T47D (cell line): ENCODE measurements around the gene N4BP2L1.
A peak's percentile ranks its signal among the peaks of the same experiment; 100 is the strongest.

Experiments
- DNase-seq, 2 experiments: peaks; one replicate each; pipeline versions ENCODE4 v3.0.0 to v3.0.0-alpha.2; 2011 to 2012; ENCODE audit warnings: low read depth in 1 of 2, low spot score in 1 of 2
- JUND ChIP-seq: IDR thresholded peaks from 2 replicates; pipeline ENCODE4 v1.6.1; 2012; ENCODE audit warnings: low read depth
- in situ Hi-C: cut with HindIII; loops from 2 replicates; pipeline ENCODE4 v1.10.0; 2016; ENCODE audit warnings: low sequenced_read_pairs, low pct_unique_long_range_greater_than_20kb

Gene N4BP2L1

DNA sequence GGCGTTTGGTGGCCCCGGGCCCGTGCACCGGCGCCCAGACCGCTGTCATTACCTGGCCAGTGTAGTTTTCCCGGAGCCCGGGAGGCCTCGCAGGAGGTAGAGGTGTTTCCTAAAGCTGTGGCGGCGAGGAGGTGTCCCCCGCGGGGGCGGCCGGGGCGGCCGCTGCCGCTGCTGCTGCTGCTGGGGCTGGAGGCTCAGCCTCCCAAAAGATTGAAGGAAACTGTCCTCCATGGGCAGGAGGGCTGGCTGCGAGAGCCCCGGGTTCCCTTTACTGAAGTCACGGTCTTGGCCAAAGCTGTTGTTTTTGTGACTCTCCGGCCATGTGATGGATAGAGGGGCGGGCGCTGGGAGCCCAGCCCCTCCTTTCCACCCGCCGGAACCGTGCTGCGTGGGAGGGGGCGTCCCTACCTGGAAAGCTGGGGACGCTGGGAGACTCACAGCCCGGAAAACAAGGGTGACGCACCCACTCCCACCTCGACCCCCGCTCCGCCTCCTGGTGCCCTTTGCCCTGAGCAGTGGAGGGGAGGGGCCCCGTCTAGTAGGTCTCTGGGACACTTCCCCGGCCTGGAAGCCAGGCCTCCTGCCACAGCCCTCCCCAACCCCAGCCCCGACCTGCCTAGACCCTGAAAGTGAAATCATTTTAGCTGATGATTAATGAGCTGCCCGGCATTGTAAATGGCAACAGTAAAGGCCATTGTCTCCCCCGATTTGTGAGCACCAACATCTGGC is at the start of gene N4BP2L1:
N4BP2L1 (minus strand) TSS at position 279 of the 729 bp plus-strand sequence; CDS start at position 231, 48 bp downstream.
- no peak for TF ChIP-seq JUND
- in situ Hi-C loops: no loop called here
- DNase-seq: peak in 1 of 2 experiments; percentile 27

DNA sequence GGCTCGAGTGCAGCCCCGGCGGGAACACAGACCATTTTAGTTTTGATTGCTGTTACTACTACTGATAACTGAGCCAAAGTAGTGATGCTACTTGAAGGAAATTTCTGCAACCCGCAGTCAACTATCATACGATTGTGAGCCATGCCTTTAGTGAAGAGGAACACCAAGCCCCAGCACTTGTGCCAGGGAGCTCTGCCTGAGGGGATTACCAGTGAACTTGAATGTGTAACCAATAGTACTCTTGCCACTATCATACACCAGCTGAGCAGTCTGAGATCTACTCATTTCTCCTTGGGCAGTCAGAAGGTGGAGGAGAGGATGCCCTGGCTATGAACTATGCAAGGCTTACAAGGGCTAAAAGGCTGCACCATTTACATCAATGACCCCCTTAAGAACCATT is 49.0 kb upstream of the N4BP2L1 start:
- no peak for TF ChIP-seq JUND
- in situ Hi-C loops: no loop called here

DNA sequence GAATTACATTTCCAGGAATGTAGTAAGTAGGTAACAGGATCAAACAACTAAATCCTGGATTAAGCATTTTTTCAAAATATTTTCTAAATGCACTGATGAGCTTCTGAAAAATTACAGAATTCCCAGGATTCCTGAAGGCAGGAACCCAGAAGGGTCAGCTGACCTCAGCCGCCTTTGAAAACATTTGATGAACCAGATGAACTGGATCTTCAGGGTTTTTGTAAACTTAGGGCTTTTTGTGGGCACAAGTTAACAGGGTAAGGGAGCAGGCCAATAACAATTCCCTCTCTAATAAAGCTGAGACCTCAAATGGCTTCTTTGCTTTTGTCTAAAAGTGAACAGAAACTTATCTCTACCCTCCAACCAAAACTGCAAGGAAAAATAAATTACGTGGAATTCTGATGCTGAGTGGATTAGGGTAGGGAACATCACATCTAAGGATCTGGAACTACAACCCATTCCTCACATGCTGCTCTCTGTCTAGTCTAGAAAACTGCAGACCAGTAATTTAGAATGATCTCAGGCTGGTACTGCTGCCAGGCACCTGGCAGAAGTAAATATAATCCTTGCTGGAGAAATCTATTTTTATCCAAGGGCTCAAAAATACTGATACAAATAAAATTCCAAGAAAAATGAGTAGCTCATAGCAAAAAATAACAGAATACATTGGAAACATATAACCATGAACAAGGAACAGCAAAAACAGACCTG is 48.2 kb upstream of the N4BP2L1 start:
- in situ Hi-C loops: no loop called here

More for the DNA sequence above, 49.0 kb upstream of the N4BP2L1 start:
- DNase-seq: no peak

DNA sequence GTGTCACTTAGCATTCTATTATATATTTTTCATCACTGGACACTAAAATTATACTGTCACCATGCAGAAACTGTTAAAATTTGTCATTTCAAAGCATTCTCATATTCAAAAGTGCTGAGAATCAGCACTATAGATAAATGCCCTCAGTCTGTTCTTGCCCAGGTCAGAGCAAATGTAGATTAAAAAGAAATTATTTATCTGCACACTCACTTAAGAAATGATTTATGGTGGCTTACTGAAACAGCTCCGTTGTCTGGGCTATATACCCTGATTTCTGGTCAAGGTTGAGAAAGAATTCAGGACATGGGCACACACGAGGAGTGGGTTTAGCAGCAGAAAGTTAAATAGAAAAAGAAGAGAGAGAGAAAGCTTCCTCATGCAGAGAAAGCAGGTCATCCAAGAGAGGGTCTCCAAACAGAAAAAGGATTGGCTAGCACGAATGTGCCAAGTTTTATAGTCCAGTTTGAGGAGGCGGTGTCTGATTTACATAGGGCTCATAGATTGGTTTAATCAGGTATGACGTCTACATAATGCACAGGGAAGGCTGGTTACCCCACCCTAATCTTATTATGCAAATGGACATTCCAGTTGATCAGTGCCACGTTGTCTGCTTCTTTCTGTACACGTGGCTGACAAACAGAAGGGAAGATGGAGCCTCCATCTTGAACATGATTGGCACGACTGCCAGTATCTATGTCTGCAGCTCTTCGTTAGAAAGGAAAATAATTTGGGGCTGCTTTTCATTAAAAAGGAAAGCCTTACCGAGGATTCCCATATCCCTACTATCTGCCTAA is 47.3 kb upstream of the N4BP2L1 start:
- TF ChIP-seq JUND: no peak
- in situ Hi-C loops: no loop called here

More for the DNA sequence above, 48.2 kb upstream of the N4BP2L1 start:
- TF ChIP-seq JUND: no peak
- DNase-seq: peak in 1 of 2 experiments; percentile 41

DNA sequence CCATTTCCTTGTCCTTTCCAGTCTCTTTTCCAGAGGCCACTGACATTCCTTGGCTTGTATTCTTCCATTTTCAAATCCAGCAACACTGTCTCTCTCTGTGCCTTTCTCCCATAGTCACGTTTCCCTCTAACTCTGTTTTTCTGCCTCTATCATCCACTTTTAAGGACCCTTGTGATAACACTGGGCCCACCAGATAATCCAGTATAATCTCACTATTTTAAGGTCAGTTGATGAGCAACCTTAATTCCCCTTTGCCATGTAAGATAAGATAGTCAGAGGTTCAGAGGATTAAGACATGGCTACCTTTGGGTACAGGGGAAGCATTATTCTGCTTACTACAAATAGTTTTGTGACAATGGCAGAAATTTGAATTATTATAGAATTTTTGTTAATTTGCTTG is 45.7 kb upstream of the N4BP2L1 start:
- DNase-seq: no peak
- in situ Hi-C loops: no loop called here
- no peak for TF ChIP-seq JUND

More for the DNA sequence above, 47.3 kb upstream of the N4BP2L1 start:
- peak in 1 of 2 experiments; percentile 35 for DNase-seq

DNA sequence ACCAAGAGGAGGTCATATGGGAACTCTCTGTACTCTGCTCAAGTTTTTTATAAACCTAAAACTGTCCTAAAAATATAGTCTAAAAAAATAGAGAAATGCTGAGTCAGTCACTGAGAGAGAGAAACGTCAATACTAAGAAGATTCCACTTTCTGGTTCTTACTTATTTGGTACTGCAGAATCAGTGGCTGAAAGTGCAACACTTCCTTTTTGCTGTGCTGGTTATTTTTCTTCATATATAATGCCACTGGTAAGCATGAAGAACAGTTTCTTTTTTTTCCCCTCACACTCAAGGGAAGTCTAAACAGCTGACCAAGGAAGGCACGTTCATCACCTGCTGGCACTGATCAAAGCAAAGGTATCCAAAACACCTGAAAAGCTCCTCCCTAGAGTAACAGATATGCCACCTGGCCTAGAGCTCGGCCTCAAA is 44.3 kb upstream of the N4BP2L1 start:
- in situ Hi-C loops: no loop called here
- DNase-seq: no peak
- TF ChIP-seq JUND: no peak

DNA sequence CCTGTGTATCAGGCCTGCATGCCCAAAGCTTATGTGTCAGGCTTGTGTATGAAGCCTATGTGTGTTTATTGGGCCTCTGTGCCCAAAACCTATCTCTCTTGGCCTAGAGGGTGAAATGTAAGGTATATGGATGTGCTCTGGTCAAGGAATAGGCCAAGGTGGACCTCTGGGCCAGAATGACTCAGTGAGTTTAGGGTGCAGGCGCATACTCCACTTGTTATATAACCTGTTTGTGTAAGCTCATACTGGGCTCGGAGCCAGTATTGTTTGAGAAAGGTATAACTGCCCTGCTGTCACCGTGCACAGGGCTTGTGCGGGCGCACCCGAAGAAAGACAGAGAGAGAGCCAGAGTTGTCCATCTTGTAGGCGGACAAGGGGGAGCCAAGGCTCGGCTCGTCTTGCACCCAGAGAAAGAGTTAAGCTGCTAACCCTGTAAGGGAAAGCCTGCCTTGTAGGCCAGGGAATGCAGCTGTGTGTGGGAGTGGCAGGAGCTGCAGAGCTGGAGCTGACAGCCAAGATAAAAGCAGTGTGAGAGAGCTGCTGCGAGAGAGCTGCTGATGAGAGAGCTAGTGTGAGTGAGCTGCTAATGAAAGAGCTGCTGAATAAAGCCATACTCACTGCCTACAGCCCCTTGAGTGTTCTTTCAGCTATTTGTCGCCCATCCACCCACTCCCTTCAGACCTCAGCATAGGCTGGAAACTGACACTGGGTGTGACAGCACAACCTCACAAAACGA is 43.4 kb upstream of the N4BP2L1 start:
- in situ Hi-C loops: no loop called here
- DNase-seq: no peak
- no peak for TF ChIP-seq JUND

DNA sequence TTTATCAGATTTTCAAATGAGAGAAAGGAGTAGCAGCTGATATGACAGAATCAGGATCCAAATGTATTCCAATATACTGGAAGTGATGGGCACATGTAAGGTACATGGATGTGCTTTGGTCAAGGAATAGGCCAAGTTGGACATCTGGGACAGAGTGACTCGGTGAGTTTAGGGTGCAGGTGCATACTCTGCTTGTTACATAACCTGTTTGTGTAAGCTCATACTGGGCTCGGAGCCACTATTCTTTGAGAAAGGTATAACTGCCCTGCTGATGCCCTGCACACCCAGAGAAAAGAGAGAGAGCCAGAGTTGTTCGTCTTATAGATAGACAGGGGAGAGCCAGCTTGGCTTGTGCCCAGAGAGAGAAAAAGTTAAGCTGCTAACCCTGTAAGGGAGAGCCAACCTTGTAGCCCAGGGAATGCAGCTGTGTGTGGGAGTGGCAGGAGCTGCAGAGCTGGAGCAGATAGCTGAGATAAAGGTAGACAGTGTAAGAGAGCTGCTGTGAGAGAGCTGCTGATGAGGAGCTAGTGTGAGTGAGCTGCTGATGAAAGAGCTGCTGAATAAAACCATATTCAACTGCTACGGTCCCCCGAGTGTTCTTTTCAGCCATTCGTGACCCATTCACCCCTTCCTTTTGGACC is 40.7 kb upstream of the N4BP2L1 start:
- TF ChIP-seq JUND: no peak
- in situ Hi-C loops: no loop called here
- peak in 1 of 2 experiments; percentile 9 for DNase-seq

DNA sequence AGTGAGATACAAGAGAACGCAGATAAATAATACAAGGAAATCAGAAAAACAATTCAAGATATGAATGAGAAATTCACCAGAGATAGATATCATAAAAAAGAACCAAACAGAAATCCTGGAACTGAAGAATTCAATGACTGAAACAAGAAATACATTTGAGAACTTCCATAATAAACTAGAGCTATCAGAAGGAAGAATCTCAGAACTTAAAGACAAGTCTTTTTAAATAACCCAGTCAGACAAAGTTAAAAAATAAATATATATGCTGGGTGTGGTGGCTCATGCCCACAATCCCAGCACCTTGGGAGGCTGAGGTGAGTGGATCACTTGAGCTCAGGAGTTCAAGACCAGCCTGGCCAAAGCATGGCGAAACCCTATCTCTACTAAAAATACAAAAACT is 28.7 kb upstream of the N4BP2L1 start:
- no peak for DNase-seq
- no peak for TF ChIP-seq JUND
- in situ Hi-C loops: no loop called here

DNA sequence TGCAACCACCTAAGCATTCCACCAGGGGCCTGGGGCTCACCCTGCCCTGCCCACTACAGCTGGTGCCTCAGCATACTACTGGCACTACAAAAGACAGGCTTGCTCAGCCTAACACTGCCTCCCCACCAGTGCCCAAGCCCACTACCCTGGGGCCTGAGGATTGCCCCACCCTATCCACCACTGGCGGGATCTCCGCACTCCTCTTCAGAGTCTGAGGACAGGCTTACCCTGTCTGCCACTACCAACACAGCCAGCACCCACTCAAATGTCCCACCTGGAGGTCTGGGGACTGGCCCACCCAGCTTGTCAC is 27.6 kb upstream of the N4BP2L1 start:
- DNase-seq: no peak
- in situ Hi-C loops: no loop called here
- TF ChIP-seq JUND: no peak

DNA sequence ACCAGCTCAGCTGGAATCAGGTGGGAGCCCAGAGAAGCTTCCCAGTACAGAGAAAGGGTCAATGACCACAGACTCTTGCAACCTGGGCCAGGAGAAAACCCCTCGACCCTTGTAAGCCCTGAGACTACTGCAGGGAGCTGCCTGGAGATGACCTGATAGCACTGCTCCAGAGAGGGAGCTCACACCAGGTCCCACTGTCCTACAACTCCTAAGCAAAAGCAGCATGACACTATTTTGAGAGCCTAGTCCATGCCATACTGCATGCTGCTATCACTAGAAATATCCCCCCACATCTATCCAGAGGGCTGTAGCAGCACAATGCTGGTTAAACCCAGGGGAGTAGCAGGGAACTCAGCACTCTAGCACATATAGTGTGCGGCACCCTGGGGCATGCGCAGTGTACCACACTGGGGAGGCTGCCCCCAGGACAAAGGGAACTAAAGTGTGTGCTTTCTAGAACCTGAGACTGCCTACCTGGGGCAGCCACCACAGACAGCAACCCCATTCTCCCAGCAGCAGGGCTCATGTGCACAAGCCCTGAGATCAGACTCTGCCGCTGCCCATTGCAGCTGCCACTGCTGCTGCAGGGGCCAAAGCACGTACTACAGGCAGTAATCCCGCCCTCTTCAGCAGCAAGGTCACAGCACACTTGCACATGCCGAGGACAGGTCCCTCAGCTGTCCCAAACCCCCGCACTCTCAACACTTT is 27.1 kb upstream of the N4BP2L1 start:
- no peak for DNase-seq
- in situ Hi-C loops: no loop called here
- no peak for TF ChIP-seq JUND
